Measurements from ENCODE around the gene HCRT. TPM values are rescaled to one million over a fixed set of nuclear protein-coding genes. Genes with fewer than 3 reads are reported as not detected.
"Not testable (repeated sequence)": the region's sequence is repeated elsewhere in the genome, so short reads cannot be mapped to it uniquely, and the experiment has no call there.

HCRT gene
- total RNA-seq, 4 donors from 2014 or later = not detected

DNA sequence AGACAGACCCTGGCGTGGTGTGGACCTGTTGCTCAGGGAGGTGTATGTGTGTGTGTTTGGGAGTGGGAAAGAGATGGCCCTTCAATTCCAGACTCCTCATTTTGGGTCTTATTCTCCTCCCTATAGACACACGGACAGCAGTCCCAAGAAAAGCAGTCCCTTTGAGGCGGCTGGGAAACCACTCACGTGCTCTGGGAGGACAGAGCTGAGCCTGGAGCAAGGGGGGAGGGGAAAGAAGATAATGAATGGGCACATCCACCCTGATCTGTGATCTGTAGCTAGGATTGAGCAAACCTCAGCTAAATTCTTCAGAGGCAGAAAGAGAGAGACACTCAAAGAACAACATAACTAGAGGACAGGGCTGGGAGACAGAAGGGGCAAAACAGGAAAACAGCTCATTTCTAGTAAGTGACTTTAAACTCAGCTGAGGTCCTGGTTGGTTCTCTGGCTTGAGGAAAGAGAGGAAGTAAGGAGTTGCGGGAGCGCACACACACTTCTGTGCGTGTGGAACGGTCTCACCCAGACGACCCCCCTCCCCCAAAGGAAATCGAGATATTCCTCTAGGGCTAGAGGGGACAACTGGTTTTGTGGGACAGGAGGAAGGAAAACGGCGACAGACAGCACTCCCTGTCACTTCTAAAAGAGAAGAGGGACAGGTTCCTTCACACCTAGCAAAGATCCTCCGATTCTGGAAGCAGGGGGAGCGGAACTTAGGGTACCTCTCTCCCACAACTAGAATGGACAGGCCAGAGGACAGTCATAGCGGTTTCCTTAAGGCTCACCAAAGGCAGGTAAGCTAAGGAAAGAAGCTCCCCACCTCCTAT lies 31.1 kb downstream of the HCRT start:
- intact Hi-C loops (cut with DNase I; ENCODE audit: low total_unique reads) = no loop called here
- DNase-seq = no peak
- Histone ChIP-seq H3K36me3 (peaks cover 0 to 3% (median 0%) of the 10 kb centered on the region in 4 donors), H3K4me1 (peaks cover 14 to 39% (median 22%) of the 10 kb centered on the region in 4 donors), H3K4me3 (peak overlapping the region; percentile 79 to 91 (median 88)), H3K9me3 (no peaks in the 10 kb centered on the region), H3K27me3 (no peaks in the 10 kb centered on the region), H3K27ac (peak overlapping the region; percentile 75 to 92 (median 88))
- in situ Hi-C loops (cut with MboI; ENCODE audit: low pct_ligation_motif_present in 1 of 4, low pct_unique_long_range_greater_than_20kb in 1 of 4, low sequenced_read_pairs in 3 of 4) = no loop called here
- TF ChIP-seq POLR2A (IDR thresholded peaks at IDR 0.05) (no peak), EP300 (IDR thresholded peaks at IDR 0.05; ENCODE audit: low read depth) (no peak), POLR2AphosphoS5 (IDR thresholded peaks at IDR 0.05) (no peak)
- TF ChIP-seq, protein P1, sequence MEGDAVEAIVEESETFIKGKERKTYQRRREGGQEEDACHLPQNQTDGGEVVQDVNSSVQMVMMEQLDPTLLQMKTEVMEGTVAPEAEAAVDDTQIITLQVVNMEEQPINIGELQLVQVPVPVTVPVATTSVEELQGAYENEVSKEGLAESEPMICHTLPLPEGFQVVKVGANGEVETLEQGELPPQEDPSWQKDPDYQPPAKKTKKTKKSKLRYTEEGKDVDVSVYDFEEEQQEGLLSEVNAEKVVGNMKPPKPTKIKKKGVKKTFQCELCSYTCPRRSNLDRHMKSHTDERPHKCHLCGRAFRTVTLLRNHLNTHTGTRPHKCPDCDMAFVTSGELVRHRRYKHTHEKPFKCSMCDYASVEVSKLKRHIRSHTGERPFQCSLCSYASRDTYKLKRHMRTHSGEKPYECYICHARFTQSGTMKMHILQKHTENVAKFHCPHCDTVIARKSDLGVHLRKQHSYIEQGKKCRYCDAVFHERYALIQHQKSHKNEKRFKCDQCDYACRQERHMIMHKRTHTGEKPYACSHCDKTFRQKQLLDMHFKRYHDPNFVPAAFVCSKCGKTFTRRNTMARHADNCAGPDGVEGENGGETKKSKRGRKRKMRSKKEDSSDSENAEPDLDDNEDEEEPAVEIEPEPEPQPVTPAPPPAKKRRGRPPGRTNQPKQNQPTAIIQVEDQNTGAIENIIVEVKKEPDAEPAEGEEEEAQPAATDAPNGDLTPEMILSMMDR (IDR thresholded peaks at IDR 0.05) = no peak
- WGBS, 2 donors (ENCODE audit: low coverage in 1 of 2) = 5 to 6% methylated on average over 8 to 15 of the region's 15 CpGs

DNA sequence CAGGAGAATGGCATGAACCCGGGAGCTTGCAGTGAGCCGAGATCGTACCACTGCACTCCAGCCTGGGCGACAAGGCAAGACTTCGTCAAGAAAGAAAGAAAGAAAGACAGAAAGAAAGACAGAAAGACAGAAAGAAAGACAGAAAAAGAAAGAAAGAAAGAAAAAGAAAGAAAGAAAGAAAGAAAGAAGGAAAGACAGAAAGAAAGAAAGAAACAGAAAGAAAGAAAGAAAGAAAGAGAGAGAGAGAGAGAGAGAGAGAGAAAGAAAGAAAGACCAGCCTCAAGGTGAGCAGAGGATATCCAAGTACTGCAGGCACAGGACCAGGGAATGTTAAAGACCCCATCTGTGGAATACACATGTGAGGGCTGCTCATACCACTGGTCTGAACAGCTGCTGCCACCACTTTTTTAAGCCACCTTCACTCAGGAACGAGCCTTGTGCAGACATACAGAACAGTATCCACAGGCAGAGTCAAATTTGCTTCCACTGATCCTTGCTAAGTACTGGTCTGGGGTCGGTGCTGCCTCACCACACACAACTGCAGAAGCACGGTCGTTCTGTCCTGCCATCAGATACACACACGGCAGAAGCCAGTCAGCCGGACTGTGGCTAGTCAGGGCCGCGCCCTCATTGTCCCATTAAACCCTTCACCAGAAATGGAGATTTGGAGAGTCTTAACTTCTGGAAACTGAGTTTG lies 38.2 kb downstream of the HCRT start:
- Histone ChIP-seq H3K36me3 (peaks cover 0 to 11% (median 2%) of the 10 kb centered on the region in 4 donors), H3K27me3 (no peaks in the 10 kb centered on the region), H3K27ac (no peak overlapping the region), H3K4me3 (no peak overlapping the region), H3K9me3 (no peaks in the 10 kb centered on the region), H3K4me1 (peaks cover 0 to 34% (median 5%) of the 10 kb centered on the region in 4 donors)
- TF ChIP-seq, protein P1 (IDR thresholded peaks at IDR 0.05) = no peak
- TF ChIP-seq POLR2AphosphoS5 (IDR thresholded peaks at IDR 0.05) (no peak), EP300 (IDR thresholded peaks at IDR 0.05; ENCODE audit: low read depth) (no peak), POLR2A (IDR thresholded peaks at IDR 0.05) (no peak)
- intact Hi-C loops (cut with DNase I; ENCODE audit: low total_unique reads) (no loop called here), in situ Hi-C loops (cut with MboI; ENCODE audit: low pct_ligation_motif_present in 1 of 4, low pct_unique_long_range_greater_than_20kb in 1 of 4, low sequenced_read_pairs in 3 of 4) (no loop called here)
- no peak for DNase-seq
- WGBS, 2 donors (ENCODE audit: low coverage in 1 of 2) = 84 to 93% methylated on average over 6 to 13 of the region's 13 CpGs

DNA sequence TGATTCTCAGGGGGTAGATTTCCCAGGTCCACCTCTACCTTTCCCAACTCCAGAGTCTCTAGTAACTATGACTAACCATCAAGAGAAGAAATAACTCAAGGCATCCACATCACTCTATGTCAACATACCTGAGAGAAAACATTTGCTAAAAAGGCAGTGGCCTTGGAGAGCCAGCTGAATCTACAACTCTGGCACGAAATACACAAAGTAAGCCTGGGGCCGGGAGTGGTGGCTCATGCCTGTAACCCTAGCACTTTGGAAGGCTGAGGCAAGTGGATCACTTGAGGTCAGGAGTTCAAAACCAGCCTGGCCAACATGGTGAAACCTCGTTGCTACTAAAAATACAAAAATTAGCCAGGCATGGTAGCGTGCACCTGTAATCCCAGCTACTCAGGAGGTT lies 42.1 kb downstream of the HCRT start:
- H3K27ac ChIP-seq; intact Hi-C loops (cut with DNase I; ENCODE audit: low total_unique reads); in situ Hi-C loops (cut with MboI; ENCODE audit: low pct_ligation_motif_present in 1 of 4, low pct_unique_long_range_greater_than_20kb in 1 of 4, low sequenced_read_pairs in 3 of 4); H3K27me3 ChIP-seq; DNase-seq; H3K9me3 ChIP-seq; H3K4me3 ChIP-seq: not testable (repeated sequence)
- Histone ChIP-seq H3K36me3 (peaks cover 0 to 10% (median 4%) of the 10 kb centered on the region in 4 donors), H3K4me1 (peaks cover 2 to 33% (median 12%) of the 10 kb centered on the region in 4 donors)
- 71 to 87% methylated on average over 3 to 4 of the region's 4 CpGs for WGBS, 2 donors (ENCODE audit: low coverage in 1 of 2)

DNA sequence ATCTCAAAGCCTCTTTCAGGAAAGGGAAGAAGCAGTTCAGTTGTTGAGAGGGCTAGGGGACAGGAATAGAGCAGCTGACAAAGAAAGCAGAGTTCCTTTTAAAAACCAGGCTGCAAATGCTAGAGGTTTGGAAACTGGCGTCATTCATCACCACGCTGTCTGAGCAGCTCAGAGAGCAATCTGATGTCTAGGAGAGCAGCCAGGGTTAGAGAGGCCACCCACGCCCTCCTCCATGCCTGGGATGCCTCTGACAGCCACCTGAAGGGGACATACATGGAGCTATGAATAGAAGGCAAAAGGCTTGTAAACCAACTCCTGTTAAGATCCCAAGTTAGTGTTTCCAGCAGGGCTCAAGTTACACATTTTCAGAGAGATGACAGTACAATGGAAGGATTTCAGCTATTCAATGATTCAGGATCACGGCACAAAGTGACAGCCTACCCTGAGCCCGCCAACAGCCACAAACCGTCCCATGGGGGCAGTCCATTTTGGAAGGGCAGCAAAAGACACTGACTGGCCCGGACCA lies 42.8 kb downstream of the HCRT start:
- Histone ChIP-seq H3K36me3 (peaks cover 0 to 10% (median 4%) of the 10 kb centered on the region in 4 donors), H3K4me1 (peaks cover 4 to 40% (median 16%) of the 10 kb centered on the region in 4 donors), H3K4me3 (no peak overlapping the region), H3K27ac (no peak overlapping the region), H3K9me3 (no peaks in the 10 kb centered on the region), H3K27me3 (no peaks in the 10 kb centered on the region)
- intact Hi-C loops (cut with DNase I; ENCODE audit: low total_unique reads) (no loop called here), in situ Hi-C loops (cut with MboI; ENCODE audit: low pct_ligation_motif_present in 1 of 4, low pct_unique_long_range_greater_than_20kb in 1 of 4, low sequenced_read_pairs in 3 of 4) (no loop called here)
- DNase-seq = no peak
- WGBS, 2 donors (ENCODE audit: low coverage in 1 of 2) = 83 to 86% methylated on average over 4 to 7 of the region's 7 CpGs
- TF ChIP-seq POLR2A (IDR thresholded peaks at IDR 0.05) (no peak), POLR2AphosphoS5 (IDR thresholded peaks at IDR 0.05) (no peak), EP300 (IDR thresholded peaks at IDR 0.05; ENCODE audit: low read depth) (no peak)
- TF ChIP-seq, protein P1 (IDR thresholded peaks at IDR 0.05) = no peak

Data from transverse colon (tissue), 4 donors.